Endothelial cell of umbilical vein (primary cell): ENCODE measurements around the gene COPS7A. TPM values are rescaled to one million over a fixed set of nuclear protein-coding genes. Genes with fewer than 3 reads are reported as not detected.
A peak's percentile ranks its signal among the peaks of the same experiment; 100 is the strongest.

Source experiments
- BruUV-seq: library from RNA; stranded (reverse); fragments of 400-500 nt; replicated peaks from 2 replicates; lab custom pipeline; 2021; lab: Mats Ljungman, UMichigan
- CTCF ChIA-PET: fragments of 300-600, 350-600 bp; sonication (Branson Sonifier 250); formaldehyde crosslinking; loops from one replicate; lab custom pipeline; 2021; ENCODE audit warnings: antibody characterized with exemption, inconsistent platforms; lab: Charles Lee
- POLR2A ChIA-PET: fragments of 300-600, 350-600 bp; sonication (Branson Sonifier 250); formaldehyde crosslinking; loops from one replicate; lab custom pipeline; 2021; ENCODE audit warnings: antibody characterized with exemption, inconsistent platforms; lab: Charles Lee
- DNase-seq: peaks from one replicate; pipeline ENCODE4 v3.0.0-alpha.2; 2011; ENCODE audit warnings: low read depth, low spot score
- FAIRE-seq: peaks from 2 replicates; lab custom pipeline; 2011; peaks lifted over from hg19 to GRCh38; lab: Jason Lieb, UNC
- H2AFZ ChIP-seq: 2 replicates; pipeline ENCODE4 v1.6.0; 2012; ENCODE audit warnings: low read depth, low read length, control low read depth, inconsistent platforms
- H3K27ac ChIP-seq: 2 replicates; pipeline ENCODE4 v1.5.1; 2011; ENCODE audit warnings: low read depth, mild to moderate bottlenecking, control low read depth, low read length, moderate library complexity; ENCODE audit not compliant: insufficient read depth
- H3K27me3 ChIP-seq, 2 experiments: 2 replicates each; pipeline versions ENCODE4 v1.6.0 to v1.6.1; 2011; ENCODE audit warnings: low read length in 2 of 2, mixed read lengths in 1 of 2; ENCODE audit not compliant: control insufficient read depth in 2 of 2, insufficient read depth in 2 of 2
- H3K36me3 ChIP-seq, 2 experiments: 2 replicates in 1 of 2; 3 replicates in 1 of 2; pipeline ENCODE4 v1.5.1; 2011; ENCODE audit warnings: low read length in 2 of 2, mild to moderate bottlenecking in 1 of 2, moderate library complexity in 1 of 2; ENCODE audit not compliant: control insufficient read depth in 2 of 2, insufficient read depth in 2 of 2; ENCODE audit errors: extremely low read depth in 1 of 2
- H3K4me1 ChIP-seq: 3 replicates; pipeline ENCODE4 v1.5.1; 2011; ENCODE audit warnings: mild to moderate bottlenecking, low read length; ENCODE audit not compliant: control insufficient read depth, insufficient read depth; ENCODE audit errors: extremely low read depth
- H3K4me2 ChIP-seq: 2 replicates; pipeline ENCODE4 v1.6.1; 2011; ENCODE audit warnings: low read length, control low read depth, mixed read lengths; ENCODE audit not compliant: insufficient read depth
- H3K4me3 ChIP-seq, 3 experiments: fragments of 200-600 bp in 1 of 3; sonication (generic), shearing (Covaris generic) in 1 of 3; replicated peaks in 1 of 3; 2 replicates each; pipeline ENCODE4 v1.5.1; 2011 to 2016; ENCODE audit warnings: control low read depth in 3 of 3, low read length in 3 of 3, mild to moderate bottlenecking in 2 of 3, inconsistent platforms in 1 of 3, low read depth in 1 of 3, moderate library complexity in 1 of 3; ENCODE audit not compliant: insufficient read depth in 1 of 3
- H3K79me2 ChIP-seq: 2 replicates; pipeline ENCODE4 v1.6.0; 2012; ENCODE audit warnings: low read length, inconsistent platforms; ENCODE audit not compliant: control insufficient read depth, insufficient read depth
- H3K9ac ChIP-seq: replicated peaks from 2 replicates; pipeline ENCODE3; 2011; ENCODE audit warnings: low read length, control low read depth; ENCODE audit not compliant: insufficient read depth; ENCODE audit errors: extremely low read depth
- H3K9me1 ChIP-seq: replicated peaks from 3 replicates; pipeline ENCODE4 v1.6.0; 2011; ENCODE audit warnings: mild to moderate bottlenecking, low read length; ENCODE audit not compliant: control insufficient read depth, insufficient read depth; ENCODE audit errors: extremely low read depth
- H3K9me3 ChIP-seq: replicated peaks from 2 replicates; pipeline ENCODE4 v1.5.1; 2012; ENCODE audit warnings: low read length, inconsistent platforms; ENCODE audit not compliant: control insufficient read depth, insufficient read depth
- H4K20me1 ChIP-seq: replicated peaks from 2 replicates; pipeline ENCODE3; 2011; ENCODE audit warnings: mild to moderate bottlenecking, low read length; ENCODE audit not compliant: control insufficient read depth, insufficient read depth; ENCODE audit errors: extremely low read depth
- EZH2 ChIP-seq: IDR thresholded peaks from 2 replicates; pipeline ENCODE4 v1.6.1; 2012; ENCODE audit warnings: borderline replicate concordance, low read depth, mild to moderate bottlenecking, moderate library complexity, low read length, inconsistent platforms; ENCODE audit not compliant: severe bottlenecking
- JUN ChIP-seq: IDR thresholded peaks from 2 replicates; pipeline ENCODE4 v1.6.1; 2011; ENCODE audit warnings: borderline replicate concordance, low read depth; ENCODE audit not compliant: insufficient read length, insufficient read depth
- MAX ChIP-seq: IDR thresholded peaks from 2 replicates; pipeline ENCODE4 v1.6.1; 2011; ENCODE audit not compliant: insufficient read depth, insufficient read length
- MYC ChIP-seq: IDR thresholded peaks from one replicate; pipeline ENCODE4 v1.6.1; 2011; ENCODE audit warnings: mild to moderate bottlenecking, low read depth, low read length
- POLR2A ChIP-seq: IDR thresholded peaks from 2 replicates; pipeline ENCODE4 v1.6.1; 2012; ENCODE audit warnings: low read depth, mild to moderate bottlenecking, control low read depth, low read length
- POLR2AphosphoS5 ChIP-seq: IDR thresholded peaks from 2 replicates; pipeline ENCODE4 v1.6.1; 2012; ENCODE audit warnings: low read depth, mild to moderate bottlenecking, control low read depth, low read length, moderate library complexity; ENCODE audit not compliant: insufficient read depth
- dilution Hi-C: fragments of 300-500 bp; cut with MboI; formaldehyde crosslinking; loops from one replicate; pipeline ENCODE4 v1.15.0; 2019; ENCODE audit warnings: low sequenced_read_pairs; ENCODE audit not compliant: extremely low pct_ligation_motif_present
- intact Hi-C: fragments of 100-400 bp; cut with micrococcal nuclease; formaldehyde crosslinking; loops from one replicate; pipeline ENCODE4 v1.10.0; 2022
- polyA plus RNA-seq, 4 experiments: library from polyadenylated mRNA; depleted of rRNA in 3 of 4; stranded (reverse) in 3 of 4; unstranded in 1 of 4; fragments of >200 nt; gene quantifications; 2 replicates each; pipeline versions ENCODE4 v1.2.1 to v1.2.3, GENCODE V29; 2011 to 2012; ENCODE audit warnings: missing spikeins in 1 of 4
- total RNA-seq: library from RNA; stranded (reverse); gene quantifications from 2 replicates; pipeline ENCODE4 v1.2.3, GENCODE V29; 2021
- TF ChIP-seq, protein P1 (sequence below), 2 donors: IDR thresholded peaks; 1 replicate in 1 of 2; 2 replicates in 1 of 2; pipeline ENCODE4 v1.5.1; 2011; ENCODE audit warnings: low read length in 2 of 2, mild to moderate bottlenecking in 2 of 2, moderate library complexity in 2 of 2, control low read depth in 1 of 2, inconsistent platforms in 1 of 2, low read depth in 1 of 2; ENCODE audit not compliant: insufficient read depth in 1 of 2; ENCODE audit errors: extremely low read depth in 1 of 2

The COPS7A gene
- total and polyA plus RNA-seq, 2 donors (not counting 3 experiments of a cell fraction or from before 2014, with no cell fraction given): 41.1 to 104 TPM

- ChIA-PET POLR2A (no interaction called here), CTCF (interaction anchor here (0.7 to 1.8 kb wide), 5 partner anchors 33 to 257 kb away, joined by 3 to 12 read pairs (median 3); partner anchors contain the start of genes PTMS and ZNF384)
- H4K20me1 ChIP-seq: no peaks in the 10 kb centered on the region
- intact Hi-C loops (loop anchor here (1.0 kb wide), 1 partner anchor 106 kb away; no protein-coding TSS in a partner anchor), dilution Hi-C loops (no loop called here)
- no peak overlapping the region for H3K9ac ChIP-seq
- TF ChIP-seq EZH2 (no peak), JUN (no peak), POLR2AphosphoS5 (no peak), MYC (no peak)
- H3K4me3 ChIP-seq: peak overlapping the region in 1 of 3 experiments; percentile 45
- H3K9me1 ChIP-seq: no peaks in the 10 kb centered on the region
- no TSS peak for BruUV-seq
- H3K27me3 ChIP-seq: no peaks in the 10 kb centered on the region
- no peak overlapping the region for H3K27ac ChIP-seq
- no peak overlapping the region for H2AFZ ChIP-seq
- no peaks in the 10 kb centered on the region for H3K9me3 ChIP-seq
- no peak for DNase-seq
- peaks cover 11% of the 10 kb centered on the region for H3K4me1 ChIP-seq
- FAIRE-seq: no peak
- H3K4me2 ChIP-seq: peak overlapping the region; percentile 70
- H3K79me2 ChIP-seq: peaks cover 2% of the 10 kb centered on the region
- H3K36me3 ChIP-seq: no peaks in the 10 kb centered on the region
Measured at GRCh38 chr12:6722863-6723262, 983 bp upstream of the COPS7A start.

- intact Hi-C loops: loop anchor here (1.0 kb wide), 4 partner anchors 29 to 61 kb away; partner anchors contain the start of genes ING4, MLF2 and ZNF384
- CTCF ChIA-PET: interaction anchor here (0.6 to 2.8 kb wide), 15 partner anchors 9 to 148 kb away, joined by 3 to 15 read pairs (median 4); partner anchors contain the start of genes CDCA3, MLF2, PTMS and USP5
- FAIRE-seq: no peak
Measured at GRCh38 chr12:6724409-6724797, 557 bp downstream of the COPS7A start.

More at GRCh38 chr12:6724409-6724797, 557 bp downstream of the COPS7A start:
- TF ChIP-seq JUN (no peak), POLR2AphosphoS5 (no peak), MAX (no peak), POLR2A (no peak)
- TF ChIP-seq, protein P1, sequence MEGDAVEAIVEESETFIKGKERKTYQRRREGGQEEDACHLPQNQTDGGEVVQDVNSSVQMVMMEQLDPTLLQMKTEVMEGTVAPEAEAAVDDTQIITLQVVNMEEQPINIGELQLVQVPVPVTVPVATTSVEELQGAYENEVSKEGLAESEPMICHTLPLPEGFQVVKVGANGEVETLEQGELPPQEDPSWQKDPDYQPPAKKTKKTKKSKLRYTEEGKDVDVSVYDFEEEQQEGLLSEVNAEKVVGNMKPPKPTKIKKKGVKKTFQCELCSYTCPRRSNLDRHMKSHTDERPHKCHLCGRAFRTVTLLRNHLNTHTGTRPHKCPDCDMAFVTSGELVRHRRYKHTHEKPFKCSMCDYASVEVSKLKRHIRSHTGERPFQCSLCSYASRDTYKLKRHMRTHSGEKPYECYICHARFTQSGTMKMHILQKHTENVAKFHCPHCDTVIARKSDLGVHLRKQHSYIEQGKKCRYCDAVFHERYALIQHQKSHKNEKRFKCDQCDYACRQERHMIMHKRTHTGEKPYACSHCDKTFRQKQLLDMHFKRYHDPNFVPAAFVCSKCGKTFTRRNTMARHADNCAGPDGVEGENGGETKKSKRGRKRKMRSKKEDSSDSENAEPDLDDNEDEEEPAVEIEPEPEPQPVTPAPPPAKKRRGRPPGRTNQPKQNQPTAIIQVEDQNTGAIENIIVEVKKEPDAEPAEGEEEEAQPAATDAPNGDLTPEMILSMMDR (IDR thresholded peaks at IDR 0.05; ENCODE audit: extremely low read depth in 1 of 2, insufficient read depth in 1 of 2, low read depth in 1 of 2, low read length in 2 of 2): no peak
- H3K4me2 ChIP-seq: peak overlapping the region; percentile 47
- H3K9ac ChIP-seq: peak overlapping the region; percentile 57
- peaks cover 2% of the 10 kb centered on the region for H3K79me2 ChIP-seq
- H3K4me3 ChIP-seq: peak overlapping the region; percentile 1 to 48 (median 45)
- POLR2A ChIA-PET: interaction anchor here (0.6 to 1.5 kb wide), 6 partner anchors 19 to 167 kb away, joined by 3 to 13 read pairs (median 4); partner anchors contain the start of genes CDCA3, MLF2, PTMS and ZNF384
- H3K9me3 ChIP-seq: no peaks in the 10 kb centered on the region
- H4K20me1 ChIP-seq: no peaks in the 10 kb centered on the region
- DNase-seq: no peak
- TSS peak; percentile 64 for BruUV-seq
- dilution Hi-C loops: no loop called here
- peaks cover 0 to 8% of the 10 kb centered on the region in 2 experiments for H3K36me3 ChIP-seq
- peak overlapping the region; percentile 52 for H3K27ac ChIP-seq
- H3K9me1 ChIP-seq: no peaks in the 10 kb centered on the region
- H3K27me3 ChIP-seq: no peaks in the 10 kb centered on the region
- peak overlapping the region; percentile 11 for H2AFZ ChIP-seq
- H3K4me1 ChIP-seq: peaks cover 11% of the 10 kb centered on the region
